DMS79 (cell line): ENCODE results near the gene PCED1A.
"Not testable (repeated sequence)": the region's sequence is repeated elsewhere in the genome, so short reads cannot be mapped to it uniquely, and the experiment has no call there.

ENCODE experiments used
- DNase-seq: peaks from one replicate; lab custom pipeline; 2025; lab: John Stamatoyannopoulos, UW

Gene PCED1A

GRCh38 chr20:2865630-2866029 lies 25.2 kb upstream of the PCED1A start:
- DNase-seq: no peak

- DNase-seq: no peak
These were observed 24.6 kb upstream of the PCED1A start for GRCh38 chr20:2865101-2865500.

GRCh38 chr20:2864626-2865025 lies 24.2 kb upstream of the PCED1A start:
- no peak for DNase-seq

- no peak for DNase-seq
These were observed 19.1 kb upstream of the PCED1A start for GRCh38 chr20:2859330-2860121.

GRCh38 chr20:2858591-2858990 lies 18.1 kb upstream of the PCED1A start:
- no peak for DNase-seq

GRCh38 chr20:2851086-2851485 lies 10.6 kb upstream of the PCED1A start:
- no peak for DNase-seq

- DNase-seq: no peak
These were observed 9.1 kb upstream of the PCED1A start for GRCh38 chr20:2849529-2849928.

- DNase-seq: no peak
These were observed 7.3 kb upstream of the PCED1A start for GRCh38 chr20:2847802-2848201.

- DNase-seq: no peak
These were observed 6.2 kb upstream of the PCED1A start for GRCh38 chr20:2846698-2847097.

GRCh38 chr20:2845607-2846006 lies 5.2 kb upstream of the PCED1A start:
- no peak for DNase-seq

GRCh38 chr20:2840967-2841531 lies 594 bp upstream of the PCED1A start:
- DNase-seq: no peak

- no peak for DNase-seq
These were observed 720 bp downstream of the PCED1A start for GRCh38 chr20:2839732-2840137.

GRCh38 chr20:2838847-2839671 lies 1.4 kb downstream of the PCED1A start:
- no peak for DNase-seq

GRCh38 chr20:2838170-2838797 lies 2.2 kb downstream of the PCED1A start:
- no peak for DNase-seq

GRCh38 chr20:2837221-2837960 lies 3.1 kb downstream of the PCED1A start:
- DNase-seq: no peak

- DNase-seq: no peak
These were observed 4.4 kb downstream of the PCED1A start for GRCh38 chr20:2836035-2836434.

- DNase-seq: no peak
These were observed 5.1 kb downstream of the PCED1A start for GRCh38 chr20:2835331-2835796.

- DNase-seq: no peak
These were observed 5.9 kb downstream of the PCED1A start for GRCh38 chr20:2834401-2835110.

GRCh38 chr20:2833761-2834160 lies 6.7 kb downstream of the PCED1A start:
- no peak for DNase-seq

- not testable (repeated sequence) for DNase-seq
These were observed 9.2 kb downstream of the PCED1A start for GRCh38 chr20:2831206-2831605.

- DNase-seq: no peak
These were observed 11.1 kb downstream of the PCED1A start for GRCh38 chr20:2829376-2829775.
